HCT116 (cell line): Measurements from ENCODE around the gene ISCU. TPM values are rescaled to one million over a fixed set of nuclear protein-coding genes. Genes with fewer than 3 reads are reported as not detected.

Experiments
- ATAC-seq: fragments of 200-7000 bp; cut with Tn5 transposase; 2 replicates; pipeline ENCODE4 v1.9.1; 2020; ENCODE audit warnings: mild to moderate bottlenecking, moderate library complexity
- BruUV-seq: library from RNA; stranded (reverse); fragments of 400-500 nt; replicated peaks from 2 replicates; lab custom pipeline; 2021; lab: Mats Ljungman, UMichigan
- CTCF ChIA-PET: fragments of 300-600 bp; sonication (Branson Sonifier 250); formaldehyde crosslinking; loops from one replicate; lab custom pipeline; 2021; ENCODE audit warnings: antibody characterized with exemption; lab: Charles Lee
- POLR2A ChIA-PET: fragments of 300-600, 350-600 bp; sonication (Branson Sonifier 250); formaldehyde crosslinking; loops from one replicate; lab custom pipeline; 2021; ENCODE audit warnings: antibody characterized with exemption; lab: Charles Lee
- RAD21 ChIA-PET, 2 experiments: fragments of 300-600 bp; sonication (Branson Sonifier 250); formaldehyde crosslinking; loops; one replicate each; lab custom pipeline; 2023; ENCODE audit warnings: low total read pairs in 2 of 2; ENCODE audit not compliant: uncharacterized antibody in 2 of 2, unreplicated experiment in 2 of 2, low non-redundant PET in 1 of 2; lab: Charles Lee
- DNase-seq: peaks from one replicate; pipeline ENCODE4 v3.0.0-alpha.2; 2010; ENCODE audit warnings: low read depth, low spot score
- H2AFZ ChIP-seq: fragments of 200-600 bp; shearing (Covaris generic), sonication (generic); 2 replicates; pipeline ENCODE4 v1.6.1; 2017; ENCODE audit warnings: low read depth, mixed run types, mixed read lengths, antibody characterized with exemption, low read length; ENCODE audit not compliant: poor library complexity, severe bottlenecking
- H3K27ac ChIP-seq: 2 replicates; pipeline ENCODE4 v1.5.1; 2012; ENCODE audit warnings: low read depth, low read length
- H3K27me3 ChIP-seq: fragments of 200-600 bp; sonication (generic); 2 replicates; pipeline ENCODE4 v1.6.1; 2016; ENCODE audit warnings: mixed run types, low read length, mixed read lengths; ENCODE audit not compliant: insufficient read depth
- H3K36me3 ChIP-seq, 2 experiments: fragments of 200-500 bp in 1 of 2; fragments of 200-600 bp in 1 of 2; sonication (Bioruptor generic) in 1 of 2; sonication (generic) in 1 of 2; 2 replicates each; pipeline versions ENCODE4 v1.5.1 to v1.6.1; 2014 to 2016; ENCODE audit warnings: low read length in 2 of 2, inconsistent platforms in 1 of 2, mixed read lengths in 1 of 2, mixed run types in 1 of 2; ENCODE audit not compliant: insufficient read depth in 2 of 2, control insufficient read depth in 1 of 2
- H3K4me1 ChIP-seq, 2 experiments: fragments of 200-600 bp in 1 of 2; sonication (generic) in 1 of 2; 2 replicates each; pipeline versions ENCODE4 v1.5.1 to v1.6.1; 2012 to 2017; ENCODE audit warnings: low read length in 2 of 2, inconsistent platforms in 1 of 2, mild to moderate bottlenecking in 1 of 2, mixed read lengths in 1 of 2, mixed run types in 1 of 2, moderate library complexity in 1 of 2; ENCODE audit not compliant: insufficient read depth in 2 of 2, control insufficient read depth in 1 of 2
- H3K4me2 ChIP-seq: fragments of 200-600 bp; sonication (generic); 2 replicates; pipeline ENCODE4 v1.6.1; 2017; ENCODE audit warnings: mixed run types, low read length, mixed read lengths
- H3K4me3 ChIP-seq, 2 experiments: fragments of 200-600 bp in 1 of 2; sonication (generic) in 1 of 2; replicated peaks in 1 of 2; 2 replicates each; pipeline ENCODE4 v1.5.1; 2011 to 2016; ENCODE audit warnings: low read length in 2 of 2, control low read depth in 1 of 2, low read depth in 1 of 2, mild to moderate bottlenecking in 1 of 2, mixed read lengths in 1 of 2, mixed run types in 1 of 2
- H3K79me2 ChIP-seq: fragments of 200-600 bp; sonication (generic); 2 replicates; pipeline ENCODE4 v1.6.1; 2017; ENCODE audit warnings: mild to moderate bottlenecking, mixed run types, low read length, moderate library complexity, mixed read lengths; ENCODE audit not compliant: insufficient read depth
- H3K9ac ChIP-seq: fragments of 200-600 bp; sonication (generic); 2 replicates; pipeline ENCODE4 v1.6.1; 2016; ENCODE audit warnings: low read length, mixed read lengths
- H3K9me2 ChIP-seq: fragments of 200-600 bp; sonication (generic), shearing (Covaris generic); 2 replicates; pipeline ENCODE4 v1.6.1; 2017; ENCODE audit warnings: mixed run types, mild to moderate bottlenecking, moderate library complexity; ENCODE audit not compliant: insufficient read depth
- H3K9me3 ChIP-seq, 2 experiments: fragments of 200-500 bp in 1 of 2; fragments of 200-600 bp in 1 of 2; sonication (Bioruptor generic) in 1 of 2; sonication (generic) in 1 of 2; 2 replicates each; pipeline ENCODE4 v1.6.1; 2014 to 2017; ENCODE audit warnings: low read length in 2 of 2, mixed read lengths in 2 of 2, inconsistent platforms in 1 of 2, low read depth in 1 of 2, mild to moderate bottlenecking in 1 of 2, mixed run types in 1 of 2, moderate library complexity in 1 of 2; ENCODE audit not compliant: control insufficient read depth in 1 of 2, insufficient read depth in 1 of 2
- H4K20me1 ChIP-seq: fragments of 200-600 bp; sonication (generic), shearing (Covaris generic); 2 replicates; pipeline ENCODE4 v1.6.1; 2017; ENCODE audit warnings: mixed run types, mild to moderate bottlenecking, moderate library complexity; ENCODE audit not compliant: insufficient read depth
- ATF3 ChIP-seq: IDR thresholded peaks from 2 replicates; pipeline ENCODE4 v1.6.1; 2012
- CBX3 ChIP-seq: IDR thresholded peaks from 2 replicates; pipeline ENCODE4 v1.6.1; 2012; ENCODE audit warnings: low read depth
- CEBPB ChIP-seq: IDR thresholded peaks from 2 replicates; pipeline ENCODE4 v1.6.1; 2012; ENCODE audit warnings: low read depth
- EGR1 ChIP-seq: IDR thresholded peaks from 2 replicates; pipeline ENCODE4 v1.6.1; 2012; ENCODE audit warnings: low read depth
- ELF1 ChIP-seq: IDR thresholded peaks from 2 replicates; pipeline ENCODE4 v1.6.1; 2012; ENCODE audit warnings: low read depth, borderline replicate concordance
- EZH2 ChIP-seq: fragments of 200-600 bp; sonication (generic); IDR thresholded peaks from 2 replicates; pipeline ENCODE4 v1.6.1; 2017; ENCODE audit warnings: antibody characterized with exemption, mixed run types
- EZH2phosphoT487 ChIP-seq: fragments of 200-600 bp; IDR thresholded peaks from 2 replicates; pipeline ENCODE4 v1.6.1; 2018; ENCODE audit warnings: antibody characterized with exemption, borderline replicate concordance
- JUND ChIP-seq: IDR thresholded peaks from 2 replicates; pipeline ENCODE4 v1.6.1; 2012
- MAX ChIP-seq: IDR thresholded peaks from 2 replicates; pipeline ENCODE4 v1.6.1; 2012
- POLR2A ChIP-seq: IDR thresholded peaks from 2 replicates; pipeline ENCODE4 v1.7.0; 2011; ENCODE audit warnings: borderline replicate concordance; ENCODE audit not compliant: insufficient read depth, insufficient read length; ENCODE audit errors: extremely low read depth
- POLR2AphosphoS5 ChIP-seq: IDR thresholded peaks from 2 replicates; pipeline ENCODE4 v1.6.1; 2011; ENCODE audit warnings: mild to moderate bottlenecking, low read depth, low read length, moderate library complexity
- REST ChIP-seq: IDR thresholded peaks from 2 replicates; pipeline ENCODE4 v1.6.1; 2012; ENCODE audit warnings: low read depth
- SP1 ChIP-seq: IDR thresholded peaks from 2 replicates; pipeline ENCODE4 v1.6.1; 2012; ENCODE audit warnings: low read depth
- YY1 ChIP-seq: IDR thresholded peaks from 2 replicates; pipeline ENCODE4 v1.6.1; 2011; ENCODE audit warnings: low read length, low read depth, moderate library complexity, mild to moderate bottlenecking; ENCODE audit not compliant: insufficient replicate concordance; ENCODE audit errors: extremely low read depth
- ZFX ChIP-seq: fragments of 450-650 bp; IDR thresholded peaks from 2 replicates; pipeline ENCODE4 v1.6.1; 2017
- ZNF274 ChIP-seq: fragments of 200-500 bp; sonication (Bioruptor generic); IDR thresholded peaks from 2 replicates; pipeline ENCODE4 v1.6.1; 2014; ENCODE audit warnings: mild to moderate bottlenecking, low read depth, low read length, inconsistent platforms
- intact Hi-C: fragments of 100-400 bp; cut with micrococcal nuclease; formaldehyde crosslinking; loops from 2 replicates; pipeline ENCODE4 v1.10.0; 2022
- total RNA-seq: library from RNA; stranded (reverse); gene quantifications from one replicate; pipeline ENCODE4 v1.2.1, GENCODE V29; 2021; ENCODE audit not compliant: unreplicated experiment

ISCU gene
- total RNA-seq, 1 experiment from 2014 or later, result 89.6 TPM

GRCh38 chr12:108582978-108583770 is 20.8 kb downstream of the ISCU start:
- no peaks in the 10 kb centered on the region for H3K4me1 ChIP-seq
- H3K9me3 ChIP-seq, result no peaks in the 10 kb centered on the region
- H3K79me2 ChIP-seq, result no peaks in the 10 kb centered on the region
- H3K27me3 ChIP-seq, result no peaks in the 10 kb centered on the region
- no peak overlapping the region for H3K4me2 ChIP-seq
- intact Hi-C loops, result no loop called here
- ChIA-PET RAD21 (no interaction called here), POLR2A (no interaction called here), CTCF (no interaction called here)
- H3K9me2 ChIP-seq, result no peaks in the 10 kb centered on the region
- TF ChIP-seq SP1, result no peak
- no peak for TF ChIP-seq JUND
- no peak for TF ChIP-seq ZFX
- TF ChIP-seq ELF1, result no peak
- TF ChIP-seq POLR2AphosphoS5, result no peak
- TF ChIP-seq REST, result no peak
- no peak for TF ChIP-seq CEBPB
- TF ChIP-seq EGR1, result no peak
- TF ChIP-seq ATF3, result no peak
- TF ChIP-seq POLR2A, result no peak
- no peak for TF ChIP-seq EZH2
- TF ChIP-seq ZNF274, result no peak
- no peak for TF ChIP-seq EZH2phosphoT487
- no peak for TF ChIP-seq YY1
- TF ChIP-seq CBX3, result no peak
- TF ChIP-seq MAX, result no peak
- no peak overlapping the region for H3K27ac ChIP-seq
- no peaks in the 10 kb centered on the region for H4K20me1 ChIP-seq
- no TSS peak for BruUV-seq
- DNase-seq (no peak), ATAC-seq (no peak)
- no peak overlapping the region for H2AFZ ChIP-seq
- no peak overlapping the region for H3K4me3 ChIP-seq
- H3K36me3 ChIP-seq, result no peaks in the 10 kb centered on the region
- H3K9ac ChIP-seq, result no peak overlapping the region
